Measurements from ENCODE around the gene ZNF678. TPM values are rescaled to one million over a fixed set of nuclear protein-coding genes. Genes with fewer than 3 reads are reported as not detected.
"Not testable (repeated sequence)": the region's sequence is repeated elsewhere in the genome, so short reads cannot be mapped to it uniquely, and the experiment has no call there.

The ZNF678 gene
- total RNA-seq, 1 donor from 2014 or later = 1.4 TPM

GRCh38 chr1:227673441-227673840 is 110.1 kb downstream of the ZNF678 start:
- DNase-seq (no peak), ATAC-seq (no peak)

DNA sequence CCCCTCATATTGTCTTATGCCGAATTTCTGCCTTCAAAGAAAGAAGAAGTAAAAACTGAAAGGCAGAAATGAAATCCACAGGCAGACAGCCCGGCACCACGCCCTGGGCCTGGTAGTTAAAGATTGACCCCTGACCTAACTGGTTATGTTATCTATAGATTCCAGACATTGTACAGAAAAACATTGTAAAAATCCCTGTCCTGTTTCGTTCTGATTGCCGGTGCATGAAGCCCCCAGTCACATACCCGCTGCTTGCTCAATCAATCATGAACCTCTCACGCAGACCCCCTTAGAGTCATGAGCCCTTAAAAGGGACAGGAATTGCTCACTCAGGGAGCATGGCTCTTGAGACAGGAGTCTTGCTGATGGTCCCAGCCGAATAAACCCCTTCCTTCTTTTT is 122.5 kb downstream of the ZNF678 start:
- intact Hi-C loops (cut with micrococcal nuclease) = no loop called here
- DNase-seq (no peak), ATAC-seq (no peak)

More at GRCh38 chr1:227673441-227673840, 110.1 kb downstream of the ZNF678 start:
- intact Hi-C loops (cut with micrococcal nuclease) = no loop called here

GRCh38 chr1:227697321-227697864 is 134.0 kb downstream of the ZNF678 start:
- DNase-seq (no peak), ATAC-seq (no peak)
- intact Hi-C loops (cut with micrococcal nuclease) = no loop called here

- ATAC-seq; DNase-seq; intact Hi-C loops (cut with micrococcal nuclease): not testable (repeated sequence)
These were observed 138.3 kb downstream of the ZNF678 start for GRCh38 chr1:227701631-227702030.

GRCh38 chr1:227707846-227708245 is 144.5 kb downstream of the ZNF678 start:
- no peak for ATAC-seq
- intact Hi-C loops (cut with micrococcal nuclease) = no loop called here

DNA sequence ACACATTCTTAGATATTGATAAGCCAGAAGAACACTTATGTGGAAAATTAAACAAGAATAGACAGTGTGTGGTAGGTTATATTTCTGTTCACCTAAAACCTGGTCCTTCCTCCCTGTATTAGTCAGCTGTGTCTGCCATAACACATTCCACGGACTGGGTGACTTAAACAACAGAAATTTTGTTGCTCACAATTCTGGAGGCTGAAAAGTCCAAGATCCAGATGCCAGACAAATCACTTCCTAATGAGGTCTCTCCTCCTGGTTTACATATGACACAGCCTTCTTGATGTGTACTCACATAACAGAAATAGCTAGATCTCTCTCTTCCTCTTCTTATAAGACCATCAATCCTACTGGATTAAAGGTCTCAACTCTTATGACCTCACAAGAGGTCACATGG is 146.1 kb downstream of the ZNF678 start:
- intact Hi-C loops (cut with micrococcal nuclease) = no loop called here
- ATAC-seq (no peak), DNase-seq (no peak)

More at GRCh38 chr1:227707846-227708245, 144.5 kb downstream of the ZNF678 start:
- DNase-seq = no peak

DNA sequence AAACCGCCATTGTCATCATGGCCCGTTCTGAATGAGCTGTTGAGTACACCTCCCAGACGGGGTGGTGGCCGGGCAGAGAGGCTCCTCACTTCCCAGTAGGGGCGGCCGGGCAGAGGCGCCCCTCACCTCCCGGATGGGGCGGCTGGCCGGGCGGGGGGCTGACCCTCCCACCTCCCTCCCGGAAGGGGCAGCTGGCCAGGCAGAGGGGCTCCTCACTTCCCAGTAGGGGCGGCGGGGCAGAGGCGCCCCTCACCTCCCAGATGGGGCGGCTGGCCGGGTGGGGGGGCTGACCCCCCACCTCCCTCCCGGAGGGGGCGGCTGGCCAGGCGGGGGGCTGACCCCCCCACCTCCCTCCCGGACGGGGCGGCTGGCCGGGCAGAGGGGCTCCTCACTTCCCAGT is 147.1 kb downstream of the ZNF678 start:
- ATAC-seq = not testable (repeated sequence)

GRCh38 chr1:227712648-227713047 is 149.3 kb downstream of the ZNF678 start:
- DNase-seq (no peak), ATAC-seq (no peak)
- intact Hi-C loops (cut with micrococcal nuclease) = no loop called here

More for the DNA sequence above, 147.1 kb downstream of the ZNF678 start:
- DNase-seq; intact Hi-C loops (cut with micrococcal nuclease): not testable (repeated sequence)

DNA sequence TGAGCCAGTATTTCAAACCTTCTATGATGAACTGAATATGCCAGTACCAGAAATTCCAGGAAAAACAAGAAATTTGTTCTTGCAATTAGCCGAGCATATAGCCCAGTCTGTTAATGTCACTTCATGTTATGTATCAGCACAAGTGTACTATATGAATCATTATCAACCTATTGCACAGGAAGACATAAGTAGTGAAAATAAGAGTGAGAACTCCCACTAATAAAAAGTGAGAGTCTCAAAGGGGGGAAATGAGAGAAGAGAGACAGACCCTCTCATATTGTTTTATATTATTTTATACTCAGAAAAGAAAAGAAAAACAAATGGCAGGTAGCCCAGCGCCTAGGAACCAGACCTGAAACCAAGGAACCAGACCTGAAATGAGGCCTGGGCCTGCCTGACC is 155.6 kb downstream of the ZNF678 start:
- ATAC-seq (no peak), DNase-seq (no peak)
- intact Hi-C loops (cut with micrococcal nuclease) = no loop called here

DNA sequence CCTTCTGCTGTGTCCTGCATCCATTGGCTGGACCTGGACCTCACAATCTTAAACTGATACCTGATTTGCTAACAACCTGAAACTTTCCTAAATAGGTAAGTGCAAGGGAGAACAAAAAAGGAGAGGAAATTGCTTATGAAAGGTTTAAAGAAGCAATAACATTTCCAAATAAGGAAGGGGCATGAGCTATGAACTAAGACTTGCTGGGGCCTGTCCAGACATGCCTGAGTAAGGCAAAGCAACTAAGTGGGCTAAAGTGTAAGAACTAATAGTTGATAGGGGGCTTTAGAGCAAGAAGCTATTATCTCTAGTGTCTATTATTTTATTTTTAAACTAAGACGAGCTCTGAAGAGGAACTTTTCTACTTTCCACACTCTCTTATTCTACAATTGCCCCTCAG is 160.1 kb downstream of the ZNF678 start:
- no peak for DNase-seq
- intact Hi-C loops (cut with micrococcal nuclease) = no loop called here
- no peak for ATAC-seq

DNA sequence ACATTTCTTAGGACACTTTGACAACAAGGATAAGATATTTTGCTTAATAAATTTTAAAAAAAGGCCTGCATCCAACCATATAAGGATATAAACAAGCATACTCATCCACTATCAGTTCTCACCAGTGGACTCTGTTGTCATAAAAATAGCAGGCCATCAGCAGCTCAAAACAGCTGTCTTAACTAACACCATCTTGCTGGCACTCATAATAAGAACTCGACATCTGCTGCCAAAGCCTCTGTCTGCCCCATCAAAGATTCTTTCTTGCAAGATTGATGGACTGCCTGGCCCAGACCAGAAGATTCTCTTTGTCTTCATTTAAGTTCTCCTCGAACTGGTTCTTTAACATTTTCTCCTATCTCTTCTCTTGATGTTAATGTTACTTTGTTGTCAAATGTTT is 161.7 kb downstream of the ZNF678 start:
- ATAC-seq = no peak
- DNase-seq = no peak
- intact Hi-C loops (cut with micrococcal nuclease) = no loop called here

- ATAC-seq (no peak), DNase-seq (no peak)
- intact Hi-C loops (cut with micrococcal nuclease) = no loop called here
These were observed 163.0 kb downstream of the ZNF678 start for GRCh38 chr1:227726318-227726717.

Other genes with a start within 250 kb of the ZNF678 start
- 37.4 TPM for gene CDC42BPA, start 245.1 kb upstream of the ZNF678 start, total RNA-seq
- 8.0 TPM for gene JMJD4, start 171.7 kb downstream of the ZNF678 start, total RNA-seq
- gene SNAP47, start 171.9 kb downstream of the ZNF678 start, total RNA-seq = 36.4 TPM